Neural progenitor cell (in vitro differentiated cells): ENCODE data around the gene HSF2. TPM values are rescaled to one million over a fixed set of nuclear protein-coding genes. Genes with fewer than 3 reads are reported as not detected.

Experiments
- DNase-seq: peaks from one replicate; pipeline ENCODE4 v3.0.0-alpha.2; 2016; ENCODE audit warnings: low spot score
- H2AFZ ChIP-seq: fragments of 200-600 bp; sonication (generic); replicated peaks from 2 replicates; pipeline ENCODE4 v1.6.1; 2016; ENCODE audit warnings: antibody characterized with exemption
- H3F3A ChIP-seq: fragments of 200-600 bp; sonication (generic); 2 replicates; pipeline ENCODE4 v1.6.1; 2016; ENCODE audit warnings: antibody characterized with exemption, low read depth
- H3K27ac ChIP-seq: fragments of 200-600 bp; sonication (generic); 2 replicates; pipeline ENCODE4 v1.5.1; 2016; ENCODE audit warnings: mild to moderate bottlenecking
- H3K27me3 ChIP-seq: fragments of 200-600 bp; sonication (generic); 2 replicates; pipeline ENCODE4 v1.6.1; 2016; ENCODE audit warnings: mild to moderate bottlenecking, moderate library complexity
- H3K36me3 ChIP-seq: fragments of 200-600 bp; sonication (generic); 2 replicates; pipeline ENCODE4 v1.5.1; 2016
- H3K4me1 ChIP-seq: fragments of 200-600 bp; sonication (generic); 2 replicates; pipeline ENCODE4 v1.6.1; 2016; ENCODE audit warnings: mixed run types
- H3K4me2 ChIP-seq: fragments of 200-600 bp; sonication (generic); 2 replicates; pipeline ENCODE4 v1.6.1; 2016
- H3K4me3 ChIP-seq: fragments of 200-600 bp; sonication (generic); 2 replicates; pipeline ENCODE4 v1.5.1; 2016
- H3K79me2 ChIP-seq: fragments of 200-600 bp; sonication (generic); 2 replicates; pipeline ENCODE4 v1.6.1; 2016; ENCODE audit warnings: low read depth
- H3K9ac ChIP-seq: fragments of 200-600 bp; sonication (generic); 2 replicates; pipeline ENCODE4 v1.6.1; 2016
- H3K9me3 ChIP-seq: fragments of 200-600 bp; sonication (generic); 2 replicates; pipeline ENCODE4 v1.5.1; 2016; ENCODE audit warnings: low read depth
- H4K20me1 ChIP-seq: fragments of 200-600 bp; sonication (generic); 2 replicates; pipeline ENCODE4 v1.6.1; 2016; ENCODE audit warnings: low read depth
- H3K27ac Mint-ChIP-seq: 3 replicates; pipeline ENCODE4 v1.8.0; 2021; ENCODE audit warnings: mixed read lengths
- H3K27me3 Mint-ChIP-seq: 2 replicates; pipeline ENCODE4 v1.8.0; 2022; ENCODE audit warnings: low read depth, mild to moderate bottlenecking, inconsistent platforms, moderate library complexity, mixed read lengths; ENCODE audit not compliant: insufficient read depth
- H3K36me3 Mint-ChIP-seq: 3 replicates; pipeline ENCODE4 v1.8.0; 2021; ENCODE audit warnings: mixed read lengths
- H3K4me1 Mint-ChIP-seq: 3 replicates; pipeline ENCODE4 v1.8.0; 2021; ENCODE audit warnings: mixed read lengths
- H3K4me3 Mint-ChIP-seq: 3 replicates; pipeline ENCODE4 v1.8.0; 2021; ENCODE audit warnings: mild to moderate bottlenecking, moderate library complexity, mixed read lengths
- H3K9me3 Mint-ChIP-seq: 3 replicates; pipeline ENCODE4 v1.8.0; 2020; ENCODE audit warnings: mixed read lengths
- EZH2 ChIP-seq: fragments of 200-600 bp; sonication (generic); IDR thresholded peaks from 2 replicates; pipeline ENCODE4 v1.6.1; 2017; ENCODE audit warnings: antibody characterized with exemption, mild to moderate bottlenecking, moderate library complexity
- EZH2phosphoT487 ChIP-seq: fragments of 200-600 bp; sonication (generic); IDR thresholded peaks from 2 replicates; pipeline ENCODE4 v1.6.1; 2017; ENCODE audit warnings: antibody characterized with exemption
- total RNA-seq: library from RNA; depleted of rRNA; stranded (reverse); fragments of >200 nt; gene quantifications from 2 replicates; pipeline ENCODE4 v1.2.3, GENCODE V29; 2015; ENCODE audit warnings: low replicate concordance
- TF ChIP-seq, protein P1 (sequence below): fragments of 200-600 bp; sonication (generic); IDR thresholded peaks from 2 replicates; pipeline ENCODE4 v1.5.1; 2017; ENCODE audit warnings: antibody characterized with exemption, mild to moderate bottlenecking

HSF2 gene
- total RNA-seq, 1 donor from 2014 or later, result 135 TPM

DNA sequence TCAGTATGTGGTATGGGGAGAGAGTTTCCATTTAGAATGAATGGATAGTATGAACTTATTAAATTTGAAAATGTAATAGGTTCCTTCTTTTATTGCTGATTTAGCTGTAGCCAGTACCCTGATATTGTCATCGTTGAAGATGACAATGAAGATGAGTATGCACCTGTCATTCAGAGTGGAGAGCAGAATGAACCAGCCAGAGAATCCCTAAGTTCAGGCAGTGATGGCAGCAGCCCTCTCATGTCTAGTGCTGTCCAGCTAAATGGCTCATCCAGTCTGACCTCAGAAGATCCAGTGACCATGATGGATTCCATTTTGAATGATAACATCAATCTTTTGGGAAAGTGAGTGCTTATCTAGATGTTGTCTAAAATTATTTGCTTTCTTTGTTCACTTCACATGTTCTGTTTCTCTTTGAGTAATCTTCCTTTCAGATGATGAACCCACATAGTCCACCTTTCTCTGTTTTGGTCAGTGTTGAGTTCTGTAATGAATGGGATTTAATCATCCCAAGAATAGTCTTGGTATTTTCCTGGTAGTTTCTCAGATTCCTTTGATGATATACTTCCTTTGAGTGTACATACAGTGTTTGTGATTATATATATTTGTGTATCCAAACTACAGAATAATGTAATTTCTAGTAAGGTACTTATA lies 23.3 kb downstream of the HSF2 start:
- Histone ChIP-seq H3K36me3 (peaks cover 37% of the 10 kb centered on the region), H3K4me3 (no peak overlapping the region), H3K9me3 (no peaks in the 10 kb centered on the region), H2AFZ (no peak overlapping the region), H3K27ac (no peak overlapping the region), H3K79me2 (no peaks in the 10 kb centered on the region), H3K4me1 (no peaks in the 10 kb centered on the region), H4K20me1 (peaks cover 12% of the 10 kb centered on the region), H3K9ac (no peak overlapping the region), H3K4me2 (no peak overlapping the region), H3K27me3 (no peaks in the 10 kb centered on the region), H3F3A (no peaks in the 10 kb centered on the region)
- Mint-ChIP-seq H3K4me1 (no peaks in the 10 kb centered on the region), H3K36me3 (peaks cover 40% of the 10 kb centered on the region), H3K4me3 (no peak overlapping the region), H3K9me3 (no peaks in the 10 kb centered on the region), H3K27me3 (no peaks in the 10 kb centered on the region), H3K27ac (no peak overlapping the region)
- TF ChIP-seq, protein P1, sequence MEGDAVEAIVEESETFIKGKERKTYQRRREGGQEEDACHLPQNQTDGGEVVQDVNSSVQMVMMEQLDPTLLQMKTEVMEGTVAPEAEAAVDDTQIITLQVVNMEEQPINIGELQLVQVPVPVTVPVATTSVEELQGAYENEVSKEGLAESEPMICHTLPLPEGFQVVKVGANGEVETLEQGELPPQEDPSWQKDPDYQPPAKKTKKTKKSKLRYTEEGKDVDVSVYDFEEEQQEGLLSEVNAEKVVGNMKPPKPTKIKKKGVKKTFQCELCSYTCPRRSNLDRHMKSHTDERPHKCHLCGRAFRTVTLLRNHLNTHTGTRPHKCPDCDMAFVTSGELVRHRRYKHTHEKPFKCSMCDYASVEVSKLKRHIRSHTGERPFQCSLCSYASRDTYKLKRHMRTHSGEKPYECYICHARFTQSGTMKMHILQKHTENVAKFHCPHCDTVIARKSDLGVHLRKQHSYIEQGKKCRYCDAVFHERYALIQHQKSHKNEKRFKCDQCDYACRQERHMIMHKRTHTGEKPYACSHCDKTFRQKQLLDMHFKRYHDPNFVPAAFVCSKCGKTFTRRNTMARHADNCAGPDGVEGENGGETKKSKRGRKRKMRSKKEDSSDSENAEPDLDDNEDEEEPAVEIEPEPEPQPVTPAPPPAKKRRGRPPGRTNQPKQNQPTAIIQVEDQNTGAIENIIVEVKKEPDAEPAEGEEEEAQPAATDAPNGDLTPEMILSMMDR, result no peak
- TF ChIP-seq EZH2phosphoT487 (no peak), EZH2 (no peak)
- DNase-seq, result no peak

- DNase-seq, result no peak
- H3K9me3 ChIP-seq, result no peaks in the 10 kb centered on the region
- no peak overlapping the region for H3K4me2 ChIP-seq
- H3F3A ChIP-seq, result no peaks in the 10 kb centered on the region
- H2AFZ ChIP-seq, result no peak overlapping the region
- H3K27ac ChIP-seq, result no peak overlapping the region
- H3K36me3 ChIP-seq, result peaks cover 41% of the 10 kb centered on the region
- Mint-ChIP-seq H3K36me3 (peaks cover 44% of the 10 kb centered on the region), H3K9me3 (no peaks in the 10 kb centered on the region), H3K27me3 (no peaks in the 10 kb centered on the region), H3K4me3 (no peak overlapping the region), H3K4me1 (no peaks in the 10 kb centered on the region), H3K27ac (no peak overlapping the region)
- H3K4me1 ChIP-seq, result no peaks in the 10 kb centered on the region
- TF ChIP-seq EZH2phosphoT487 (no peak), EZH2 (no peak)
- TF ChIP-seq, protein P1, result no peak
- no peak overlapping the region for H3K4me3 ChIP-seq
- peaks cover 8% of the 10 kb centered on the region for H3K79me2 ChIP-seq
- H3K9ac ChIP-seq, result no peak overlapping the region
- H3K27me3 ChIP-seq, result no peaks in the 10 kb centered on the region
- H4K20me1 ChIP-seq, result peaks cover 12% of the 10 kb centered on the region
Measured at GRCh38 chr6:122423734-122424133, 24.3 kb downstream of the HSF2 start.

GRCh38 chr6:122426597-122426996 lies 27.1 kb downstream of the HSF2 start:
- Histone ChIP-seq H3K4me3 (no peak overlapping the region), H3K9me3 (no peaks in the 10 kb centered on the region), H3K79me2 (peaks cover 17% of the 10 kb centered on the region), H3K9ac (no peak overlapping the region), H3K27ac (no peak overlapping the region), H4K20me1 (peaks cover 16% of the 10 kb centered on the region), H3K27me3 (no peaks in the 10 kb centered on the region), H3K4me2 (no peak overlapping the region), H2AFZ (no peak overlapping the region), H3K36me3 (peaks cover 38% of the 10 kb centered on the region), H3K4me1 (no peaks in the 10 kb centered on the region), H3F3A (no peaks in the 10 kb centered on the region)
- TF ChIP-seq EZH2 (no peak), EZH2phosphoT487 (no peak)
- TF ChIP-seq, protein P1, result no peak
- peaks cover 59% of the 10 kb centered on the region for H3K36me3 Mint-ChIP-seq
- H3K4me1 Mint-ChIP-seq, result no peaks in the 10 kb centered on the region
- H3K4me3 Mint-ChIP-seq, result no peak overlapping the region
- H3K27ac Mint-ChIP-seq, result no peak overlapping the region
- no peak for DNase-seq
- H3K27me3 Mint-ChIP-seq, result no peaks in the 10 kb centered on the region
- H3K9me3 Mint-ChIP-seq, result no peaks in the 10 kb centered on the region
